Chondrocyte (in vitro differentiated cells): ENCODE results near the gene MRPL28. TPM values are rescaled to one million over a fixed set of nuclear protein-coding genes. Genes with fewer than 3 reads are reported as not detected.
"Not testable (repeated sequence)": the region's sequence is repeated elsewhere in the genome, so short reads cannot be mapped to it uniquely, and the experiment has no call there.

Experiments
- DNase-seq: peaks from one replicate; pipeline ENCODE4 v3.0.0; 2021; ENCODE audit warnings: mixed read lengths, low spot score
- H3K27ac Mint-ChIP-seq: one replicate; pipeline ENCODE4 v1.8.0; 2021; ENCODE audit warnings: mild to moderate bottlenecking, moderate library complexity, mixed read lengths; ENCODE audit not compliant: unreplicated experiment
- H3K27me3 Mint-ChIP-seq: 2 replicates; pipeline ENCODE4 v1.8.0; 2021; ENCODE audit warnings: low read depth, mixed read lengths
- H3K36me3 Mint-ChIP-seq: 2 replicates; pipeline ENCODE4 v1.8.0; 2021; ENCODE audit warnings: low read depth, mixed read lengths
- H3K4me1 Mint-ChIP-seq: 2 replicates; pipeline ENCODE4 v1.8.0; 2021; ENCODE audit warnings: low read depth, mild to moderate bottlenecking, mixed read lengths
- H3K4me3 Mint-ChIP-seq: one replicate; pipeline ENCODE4 v1.8.0; 2021; ENCODE audit warnings: mild to moderate bottlenecking, moderate library complexity, mixed read lengths; ENCODE audit not compliant: unreplicated experiment
- H3K9me3 Mint-ChIP-seq: 2 replicates; pipeline ENCODE4 v1.8.0; 2021; ENCODE audit warnings: low read depth, mixed read lengths
- total RNA-seq: library from RNA; stranded (reverse); gene quantifications from 3 replicates; pipeline ENCODE4 v1.2.1, GENCODE V29; 2021
- TF ChIP-seq, protein P1 (sequence below): fragments of 200-600 bp; sonication (generic); IDR thresholded peaks from 2 replicates; pipeline ENCODE4 v1.5.0; 2021; ENCODE audit warnings: antibody characterized with exemption, mild to moderate bottlenecking, moderate library complexity

Gene MRPL28
- total RNA-seq, 1 donor from 2014 or later: 53.4 TPM

- Mint-ChIP-seq H3K4me3 (no peak overlapping the region), H3K27ac (peak overlapping the region; percentile 49), H3K4me1 (peaks cover 33% of the 10 kb centered on the region), H3K27me3 (no peaks in the 10 kb centered on the region), H3K9me3 (no peaks in the 10 kb centered on the region), H3K36me3 (peaks cover 7% of the 10 kb centered on the region)
- no peak for DNase-seq
- TF ChIP-seq, protein P1, sequence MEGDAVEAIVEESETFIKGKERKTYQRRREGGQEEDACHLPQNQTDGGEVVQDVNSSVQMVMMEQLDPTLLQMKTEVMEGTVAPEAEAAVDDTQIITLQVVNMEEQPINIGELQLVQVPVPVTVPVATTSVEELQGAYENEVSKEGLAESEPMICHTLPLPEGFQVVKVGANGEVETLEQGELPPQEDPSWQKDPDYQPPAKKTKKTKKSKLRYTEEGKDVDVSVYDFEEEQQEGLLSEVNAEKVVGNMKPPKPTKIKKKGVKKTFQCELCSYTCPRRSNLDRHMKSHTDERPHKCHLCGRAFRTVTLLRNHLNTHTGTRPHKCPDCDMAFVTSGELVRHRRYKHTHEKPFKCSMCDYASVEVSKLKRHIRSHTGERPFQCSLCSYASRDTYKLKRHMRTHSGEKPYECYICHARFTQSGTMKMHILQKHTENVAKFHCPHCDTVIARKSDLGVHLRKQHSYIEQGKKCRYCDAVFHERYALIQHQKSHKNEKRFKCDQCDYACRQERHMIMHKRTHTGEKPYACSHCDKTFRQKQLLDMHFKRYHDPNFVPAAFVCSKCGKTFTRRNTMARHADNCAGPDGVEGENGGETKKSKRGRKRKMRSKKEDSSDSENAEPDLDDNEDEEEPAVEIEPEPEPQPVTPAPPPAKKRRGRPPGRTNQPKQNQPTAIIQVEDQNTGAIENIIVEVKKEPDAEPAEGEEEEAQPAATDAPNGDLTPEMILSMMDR: no peak
These were observed 23.8 kb downstream of the MRPL28 start for GRCh38 chr16:346587-346986.

DNA sequence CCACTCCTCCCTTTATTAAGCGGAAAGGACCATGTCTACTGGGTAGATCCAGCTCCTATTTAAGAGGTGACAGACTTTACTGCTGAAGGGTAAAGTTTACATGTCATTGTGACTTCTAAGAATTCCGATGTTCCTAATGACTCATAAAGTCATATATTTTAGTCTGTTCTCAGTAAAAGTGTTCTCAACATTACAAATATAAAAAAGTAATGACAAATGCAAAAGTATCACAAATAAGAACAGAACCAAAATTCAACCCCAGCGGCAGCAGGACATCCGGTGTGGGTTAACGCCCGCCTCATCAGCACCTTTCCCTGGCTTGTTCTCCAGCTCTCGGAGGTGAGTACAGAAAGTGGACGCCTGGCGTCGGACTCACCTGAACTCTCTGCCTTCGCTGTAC is 24.6 kb downstream of the MRPL28 start:
- Mint-ChIP-seq H3K27me3 (no peaks in the 10 kb centered on the region), H3K9me3 (no peaks in the 10 kb centered on the region), H3K27ac (no peak overlapping the region), H3K36me3 (peaks cover 7% of the 10 kb centered on the region), H3K4me1 (peaks cover 27% of the 10 kb centered on the region), H3K4me3 (no peak overlapping the region)
- DNase-seq: no peak
- TF ChIP-seq, protein P1: no peak

- no peak overlapping the region for H3K4me3 Mint-ChIP-seq
- H3K27ac Mint-ChIP-seq: no peak overlapping the region
- peaks cover 26% of the 10 kb centered on the region for H3K4me1 Mint-ChIP-seq
- H3K36me3 Mint-ChIP-seq: peaks cover 7% of the 10 kb centered on the region
- no peaks in the 10 kb centered on the region for H3K27me3 Mint-ChIP-seq
- H3K9me3 Mint-ChIP-seq: no peaks in the 10 kb centered on the region
- TF ChIP-seq, protein P1: no peak
- no peak for DNase-seq
These were observed 27.7 kb downstream of the MRPL28 start for GRCh38 chr16:342455-343213.

GRCh38 chr16:341974-342336 is 28.4 kb downstream of the MRPL28 start:
- not testable (repeated sequence) for H3K4me3 Mint-ChIP-seq, H3K27ac Mint-ChIP-seq, H3K9me3 Mint-ChIP-seq, DNase-seq, H3K27me3 Mint-ChIP-seq, H3K36me3 Mint-ChIP-seq
- H3K4me1 Mint-ChIP-seq: peaks cover 20% of the 10 kb centered on the region

GRCh38 chr16:341095-341973 is 29.0 kb downstream of the MRPL28 start:
- not testable (repeated sequence) for H3K27ac Mint-ChIP-seq, H3K4me3 Mint-ChIP-seq, H3K36me3 Mint-ChIP-seq, DNase-seq, H3K27me3 Mint-ChIP-seq, H3K9me3 Mint-ChIP-seq
- peaks cover 16% of the 10 kb centered on the region for H3K4me1 Mint-ChIP-seq

DNA sequence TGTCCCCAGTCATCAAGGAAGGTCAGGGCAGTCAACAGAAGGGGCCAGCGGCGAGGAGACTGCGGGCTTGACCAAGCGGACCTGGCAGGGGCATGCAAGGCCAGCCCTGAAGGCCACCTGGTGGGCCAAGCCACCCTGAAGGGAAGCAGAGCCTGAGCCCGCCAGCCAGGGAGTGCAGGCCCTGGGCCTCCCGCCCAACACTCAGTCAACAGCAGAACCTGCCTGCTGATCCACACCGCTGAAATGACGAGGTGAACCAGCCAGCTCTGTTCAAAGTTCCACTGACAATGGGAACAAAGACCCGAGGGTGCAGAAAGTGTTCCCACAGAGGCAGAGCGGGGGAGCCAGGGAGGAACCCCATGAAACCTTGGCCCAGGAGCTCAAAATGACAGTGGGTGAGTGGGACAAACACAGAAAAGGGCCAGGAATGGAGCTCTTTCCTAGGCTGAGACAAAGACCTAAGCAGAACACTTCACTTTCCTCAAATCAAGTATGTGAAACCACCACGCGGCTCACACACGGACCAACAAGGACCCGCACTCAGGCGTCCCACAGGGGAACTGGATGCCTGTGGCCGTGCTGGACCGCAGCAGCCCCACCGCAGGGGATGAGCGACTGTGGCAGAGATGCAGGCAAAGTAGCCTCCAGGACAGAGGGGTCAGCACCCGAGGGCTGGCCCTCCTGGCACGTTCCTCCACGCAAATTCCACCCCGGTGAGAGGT is 29.8 kb downstream of the MRPL28 start:
- H3K27me3 Mint-ChIP-seq: no peaks in the 10 kb centered on the region
- no peaks in the 10 kb centered on the region for H3K9me3 Mint-ChIP-seq
- no peak overlapping the region for H3K4me3 Mint-ChIP-seq
- H3K27ac Mint-ChIP-seq: no peak overlapping the region
- peaks cover 12% of the 10 kb centered on the region for H3K4me1 Mint-ChIP-seq
- H3K36me3 Mint-ChIP-seq: peaks cover 3% of the 10 kb centered on the region
- TF ChIP-seq, protein P1: no peak
- no peak for DNase-seq
